T-cell (primary cell): ENCODE measurements around the gene KAZALD1. TPM values are rescaled to one million over a fixed set of nuclear protein-coding genes. Genes with fewer than 3 reads are reported as not detected.

Experiments used
- ATAC-seq, 4 experiments: fragments of 200-7000 bp in 3 of 4; fragments of 150-1000 bp in 1 of 4; cut with Tn5 transposase; replicated peaks in 1 of 4; 1 replicate in 3 of 4; 2 replicates in 1 of 4; pipeline ENCODE4 v1.10.0; 2021; ENCODE audit warnings: moderate library complexity in 3 of 4, mild to moderate bottlenecking in 2 of 4, moderate number of reproducible peaks in 1 of 4
- CTCF ChIA-PET, 2 donors: fragments of 300-600 bp; sonication (Branson Sonifier 250); formaldehyde crosslinking; loops; one replicate each; lab custom pipeline; 2022; ENCODE audit warnings: antibody characterized with exemption in 2 of 2; lab: Charles Lee
- POLR2A ChIA-PET, 2 donors: fragments of 300-600 bp; sonication (Branson Sonifier 250); formaldehyde crosslinking; loops; one replicate each; lab custom pipeline; 2022; ENCODE audit warnings: antibody characterized with exemption in 2 of 2; lab: Charles Lee
- DNase-seq, 35 experiments: peaks; one replicate each; pipeline versions ENCODE4 v3.0.0 to v3.0.0-alpha.2; 2013 to 2023
- H3K27ac ChIP-seq: one replicate; pipeline ENCODE4 v1.5.1; 2013; ENCODE audit warnings: low read length
- H3K27me3 ChIP-seq, 2 experiments: replicated peaks in 1 of 2; 1 replicate in 1 of 2; 2 replicates in 1 of 2; pipeline versions ENCODE4 v1.6.1 to v1.7.0; 2013; ENCODE audit warnings: low read length in 1 of 2, mixed read lengths in 1 of 2; ENCODE audit not compliant: control insufficient read depth in 2 of 2, insufficient read depth in 2 of 2; ENCODE audit errors: extremely low read depth in 1 of 2
- H3K36me3 ChIP-seq, 2 donors: 1 replicate in 1 of 2; 2 replicates in 1 of 2; pipeline versions ENCODE4 v1.6.1 to v1.7.0; 2013; ENCODE audit warnings: low read length in 1 of 2; ENCODE audit not compliant: control insufficient read depth in 2 of 2, insufficient read depth in 1 of 2; ENCODE audit errors: extremely low read depth in 1 of 2
- H3K4me1 ChIP-seq, 2 experiments: 1 replicate in 1 of 2; 2 replicates in 1 of 2; pipeline versions ENCODE4 v1.6.1 to v1.7.0; 2013; ENCODE audit warnings: low read length in 2 of 2, mixed read lengths in 1 of 2; ENCODE audit not compliant: insufficient read depth in 2 of 2, control insufficient read depth in 1 of 2; ENCODE audit errors: extremely low read depth in 1 of 2
- H3K4me3 ChIP-seq, 2 donors: 1 replicate in 1 of 2; 2 replicates in 1 of 2; pipeline versions ENCODE4 v1.5.1 to v1.7.0; 2013; ENCODE audit warnings: mild to moderate bottlenecking in 2 of 2, low read length in 1 of 2, moderate library complexity in 1 of 2; ENCODE audit not compliant: control insufficient read depth in 1 of 2; ENCODE audit errors: extremely low read depth in 1 of 2
- H3K9me3 ChIP-seq: 2 replicates; pipeline ENCODE4 v1.7.0; 2013
- H3K27ac Mint-ChIP-seq, 2 donors: one replicate each; pipeline ENCODE4 v1.8.0; 2020 to 2021; ENCODE audit warnings: mild to moderate bottlenecking in 2 of 2, mixed read lengths in 2 of 2
- H3K27me3 Mint-ChIP-seq, 2 donors: one replicate each; pipeline ENCODE4 v1.8.0; 2021 to 2022; ENCODE audit warnings: mixed read lengths in 2 of 2
- H3K36me3 Mint-ChIP-seq: one replicate; pipeline ENCODE4 v1.8.0; 2021; ENCODE audit warnings: mixed read lengths
- H3K4me1 Mint-ChIP-seq, 3 donors: one replicate each; pipeline ENCODE4 v1.8.0; 2020 to 2022; ENCODE audit warnings: mixed read lengths in 3 of 3, mild to moderate bottlenecking in 1 of 3
- H3K4me3 Mint-ChIP-seq, 3 donors: one replicate each; pipeline ENCODE4 v1.8.0; 2020 to 2022; ENCODE audit warnings: mild to moderate bottlenecking in 3 of 3, mixed read lengths in 3 of 3, moderate library complexity in 3 of 3
- H3K9me3 Mint-ChIP-seq, 3 donors: one replicate each; pipeline ENCODE4 v1.8.0; 2020 to 2022; ENCODE audit warnings: mixed read lengths in 3 of 3
- WGBS: methylation state at CpG from one replicate; pipeline ENCODE4 v1.1.5; 2013; ENCODE audit warnings: missing lambda C conversion rate; ENCODE audit not compliant: insufficient coverage; 5-methylcytosine and 5-hydroxymethylcytosine counted together
- total RNA-seq, 35 experiments: library from RNA in 6 of 35; stranded (reverse) in 6 of 35; fragments of 120-200 nt in 1 of 35; gene quantifications; one replicate each; pipeline versions ENCODE4 v1.2.1 to v1.2.4 and lab custom pipeline; 2013 to 2026

Gene KAZALD1
- total RNA-seq, 5 donors from 2014 or later (not counting 1 experiment from before 2014, with no cell fraction given): 0.19 to 0.29 TPM; not detected in 3

GRCh38 chr10:101090597-101090996 lies 28.8 kb downstream of the KAZALD1 start:
- Histone ChIP-seq H3K27me3 (peaks cover 7 to 92% of the 10 kb centered on the region in 2 experiments), H3K9me3 (no peaks in the 10 kb centered on the region), H3K4me1 (peaks cover 0 to 4% of the 10 kb centered on the region in 2 experiments), H3K36me3 (no peaks in the 10 kb centered on the region), H3K4me3 (no peak overlapping the region), H3K27ac (no peak overlapping the region)
- CTCF ChIA-PET: interaction anchor here (0.6 to 2.0 kb wide), 2 partner anchors 20 to 52 kb away, joined by 3 to 7 read pairs; no protein-coding TSS in a partner anchor
- Mint-ChIP-seq H3K36me3 (no peaks in the 10 kb centered on the region), H3K9me3 (no peaks in the 10 kb centered on the region), H3K27ac (no peak overlapping the region), H3K27me3 (peaks cover 55 to 81% of the 10 kb centered on the region in 2 donors), H3K4me3 (no peak overlapping the region), H3K4me1 (peaks cover 0 to 2% (median 0%) of the 10 kb centered on the region in 3 donors)
- POLR2A ChIA-PET: no interaction called here
- no peak for DNase-seq
- ATAC-seq: no peak
- no CpG with 5 or more reads among the region's 5 CpGs for WGBS

- no peaks in the 10 kb centered on the region for H3K36me3 ChIP-seq
- ChIA-PET POLR2A (no interaction called here), CTCF (interaction anchor here (0.5 to 2.0 kb wide), 5 partner anchors 40 to 479 kb away, joined by 3 to 7 read pairs (median 5); no protein-coding TSS in a partner anchor)
- Mint-ChIP-seq H3K9me3 (no peaks in the 10 kb centered on the region), H3K4me1 (peaks cover 0 to 3% (median 0%) of the 10 kb centered on the region in 3 donors), H3K36me3 (no peaks in the 10 kb centered on the region), H3K27me3 (peaks cover 54 to 74% of the 10 kb centered on the region in 2 donors), H3K27ac (no peak overlapping the region), H3K4me3 (no peak overlapping the region)
- H3K9me3 ChIP-seq: no peaks in the 10 kb centered on the region
- H3K27me3 ChIP-seq: peaks cover 2 to 93% of the 10 kb centered on the region in 2 experiments
- H3K27ac ChIP-seq: no peak overlapping the region
- ATAC-seq (no peak), DNase-seq (no peak)
- 64% methylated on average over 7 of the region's 12 CpGs for WGBS
- peaks cover 0 to 6% of the 10 kb centered on the region in 2 experiments for H3K4me1 ChIP-seq
- H3K4me3 ChIP-seq: no peak overlapping the region
Measured at GRCh38 chr10:101091546-101092290, 29.9 kb downstream of the KAZALD1 start.

GRCh38 chr10:101092881-101093354 lies 31.1 kb downstream of the KAZALD1 start:
- peaks cover 2 to 93% of the 10 kb centered on the region in 2 experiments for H3K27me3 ChIP-seq
- H3K9me3 Mint-ChIP-seq: no peaks in the 10 kb centered on the region
- H3K27me3 Mint-ChIP-seq: peaks cover 51 to 72% of the 10 kb centered on the region in 2 donors
- H3K27ac ChIP-seq: no peak overlapping the region
- no peak overlapping the region for H3K4me3 ChIP-seq
- DNase-seq: no peak
- no peaks in the 10 kb centered on the region for H3K36me3 Mint-ChIP-seq
- no peaks in the 10 kb centered on the region for H3K36me3 ChIP-seq
- no peak overlapping the region for H3K4me3 Mint-ChIP-seq
- ChIA-PET POLR2A (no interaction called here), CTCF (interaction anchor here in 1 of 2 donors (5.1 kb wide), 1 partner anchor 49 kb away, joined by 76 read pairs; no protein-coding TSS in a partner anchor)
- no peaks in the 10 kb centered on the region for H3K9me3 ChIP-seq
- no peak overlapping the region for H3K27ac Mint-ChIP-seq
- H3K4me1 Mint-ChIP-seq: peaks cover 0 to 3% (median 0%) of the 10 kb centered on the region in 3 donors
- no peak for ATAC-seq
- WGBS: 54% methylated on average over 7 of the region's 9 CpGs
- peaks cover 0 to 6% of the 10 kb centered on the region in 2 experiments for H3K4me1 ChIP-seq

- DNase-seq: no peak
- H3K27me3 ChIP-seq: peaks cover 2 to 86% of the 10 kb centered on the region in 2 experiments
- Mint-ChIP-seq H3K9me3 (no peaks in the 10 kb centered on the region), H3K4me3 (no peak overlapping the region), H3K27me3 (peaks cover 48 to 68% of the 10 kb centered on the region in 2 donors), H3K27ac (no peak overlapping the region), H3K36me3 (no peaks in the 10 kb centered on the region), H3K4me1 (peaks cover 0 to 3% (median 0%) of the 10 kb centered on the region in 3 donors)
- no peaks in the 10 kb centered on the region for H3K36me3 ChIP-seq
- 68% methylated on average over 6 of the region's 14 CpGs for WGBS
- ChIA-PET POLR2A (no interaction called here), CTCF (interaction anchor here (5.1 to 6.0 kb wide), 2 partner anchors 47 to 48 kb away, joined by 76 to 93 read pairs; no protein-coding TSS in a partner anchor)
- no peak overlapping the region for H3K4me3 ChIP-seq
- no peaks in the 10 kb centered on the region for H3K9me3 ChIP-seq
- H3K27ac ChIP-seq: no peak overlapping the region
- ATAC-seq: no peak
- H3K4me1 ChIP-seq: peaks cover 0 to 6% of the 10 kb centered on the region in 2 experiments
Measured at GRCh38 chr10:101094121-101094879, 32.5 kb downstream of the KAZALD1 start.

- peaks cover 0 to 6% of the 10 kb centered on the region in 2 experiments for H3K4me1 ChIP-seq
- POLR2A ChIA-PET: no interaction called here
- no peak for DNase-seq
- Mint-ChIP-seq H3K36me3 (no peaks in the 10 kb centered on the region), H3K27ac (peak overlapping the region in 1 of 2 donors; percentile 63), H3K9me3 (no peaks in the 10 kb centered on the region), H3K4me3 (no peak overlapping the region), H3K27me3 (peaks cover 54 to 72% of the 10 kb centered on the region in 2 donors), H3K4me1 (peaks cover 0 to 3% (median 0%) of the 10 kb centered on the region in 3 donors)
- no peaks in the 10 kb centered on the region for H3K36me3 ChIP-seq
- H3K9me3 ChIP-seq: no peaks in the 10 kb centered on the region
- H3K27ac ChIP-seq: no peak overlapping the region
- H3K27me3 ChIP-seq: peaks cover 2 to 86% of the 10 kb centered on the region in 2 experiments
- CTCF ChIA-PET: interaction anchor here (0.5 to 6.0 kb wide), 5 partner anchors 47 to 1680 kb away, joined by 4 to 93 read pairs (median 6); no protein-coding TSS in a partner anchor
- no peak overlapping the region for H3K4me3 ChIP-seq
- no peak for ATAC-seq
- 100% methylated on average over 1 of the region's 6 CpGs for WGBS
Measured at GRCh38 chr10:101095004-101095403, 33.2 kb downstream of the KAZALD1 start.
